C4-2B (cell line): ENCODE measurements around the gene SLC37A2.
"Not testable (repeated sequence)": the region's sequence is repeated elsewhere in the genome, so short reads cannot be mapped to it uniquely, and the experiment has no call there.

Experiments used
- H3K27ac ChIP-seq: fragments of 450-650 bp; 2 replicates; pipeline ENCODE4 v1.5.1; 2017
- CTCF ChIP-seq: fragments of 450-650 bp; conservative IDR thresholded peaks from 2 replicates; pipeline ENCODE4 v1.5.1; 2017; ENCODE audit warnings: mild to moderate bottlenecking
- ZFX ChIP-seq: fragments of 450-650 bp; IDR thresholded peaks from 2 replicates; pipeline ENCODE4 v1.6.1; 2017

The SLC37A2 gene

GRCh38 chr11:125062931-125063428 is at the start of gene SLC37A2:
Gene SLC37A2, plus strand, starts transcription at chr11:125063305. Its CDS starts 63 bp downstream, at chr11:125063368.
- TF ChIP-seq CTCF: peak; percentile 18; the same call in 1 of the 2 replicates
- TF ChIP-seq ZFX: no peak
- H3K27ac ChIP-seq: no peak within 1 kb of the TSS; the same call in 1 of the 2 replicates

DNA sequence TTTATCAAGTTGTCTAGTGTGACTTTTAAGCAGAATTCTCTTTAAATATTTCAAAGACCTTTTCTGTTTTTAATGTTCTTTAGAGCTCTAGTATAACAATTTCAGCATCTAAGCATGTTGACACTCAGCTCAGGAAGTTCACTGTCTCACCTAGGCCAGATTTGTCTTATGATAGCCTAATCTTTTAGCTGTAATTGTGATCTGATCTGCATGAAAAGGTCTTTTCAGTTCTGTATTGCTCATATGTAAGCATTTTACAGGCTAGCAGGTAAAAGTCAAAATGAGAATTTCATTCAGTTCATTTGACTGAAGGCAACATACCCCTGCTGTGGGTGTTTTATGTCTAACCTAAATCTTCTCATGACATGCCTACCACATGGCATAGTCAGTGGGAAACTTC is 46.7 kb upstream of the SLC37A2 start:
- no peak overlapping the region for H3K27ac ChIP-seq
- TF ChIP-seq CTCF (no peak), ZFX (no peak)

DNA sequence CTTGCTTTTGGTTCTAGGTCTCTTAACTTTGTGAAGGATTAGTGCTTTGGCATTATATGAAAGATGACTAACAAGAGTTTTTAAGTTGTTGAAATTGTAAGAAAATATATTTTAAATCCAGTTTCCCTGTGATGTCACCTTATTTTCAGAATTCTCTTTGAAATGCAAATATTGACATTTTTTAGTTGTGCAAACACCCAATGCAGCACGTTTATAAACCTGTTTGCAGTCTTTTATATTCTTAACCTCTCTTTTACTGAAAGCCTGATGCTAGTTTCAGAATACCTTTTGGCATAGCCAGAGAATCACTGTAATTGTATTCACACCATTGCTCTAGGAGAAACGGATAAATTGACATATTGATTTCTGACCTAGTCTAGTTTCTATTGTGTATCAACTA is 42.8 kb upstream of the SLC37A2 start:
- no peak overlapping the region for H3K27ac ChIP-seq
- TF ChIP-seq CTCF (no peak), ZFX (no peak)

DNA sequence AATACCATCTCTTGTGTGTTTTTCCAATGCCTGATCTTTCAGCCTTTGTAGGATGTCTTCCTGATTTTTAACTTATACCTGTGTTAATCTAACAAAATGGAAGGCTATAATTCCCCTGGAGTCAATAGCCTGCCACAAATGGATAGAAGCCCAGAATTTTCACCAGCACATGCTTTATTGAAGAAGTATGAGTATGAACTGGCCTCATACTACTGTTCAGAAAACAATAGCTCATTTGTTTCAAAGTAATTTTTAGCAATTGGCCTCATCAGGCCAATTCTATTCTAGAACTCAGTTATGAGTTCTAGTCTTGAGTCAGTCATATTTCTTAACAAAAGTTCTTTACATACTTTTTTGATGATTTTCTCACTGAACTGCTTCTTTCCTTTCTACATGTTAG is 40.6 kb upstream of the SLC37A2 start:
- TF ChIP-seq CTCF: no peak
- no peak for TF ChIP-seq ZFX

GRCh38 chr11:125025968-125026367 is 37.1 kb upstream of the SLC37A2 start:
- TF ChIP-seq CTCF: no peak
- TF ChIP-seq ZFX: no peak
- no peak overlapping the region for H3K27ac ChIP-seq

More for the DNA sequence above, 40.6 kb upstream of the SLC37A2 start:
- H3K27ac ChIP-seq: no peak overlapping the region

DNA sequence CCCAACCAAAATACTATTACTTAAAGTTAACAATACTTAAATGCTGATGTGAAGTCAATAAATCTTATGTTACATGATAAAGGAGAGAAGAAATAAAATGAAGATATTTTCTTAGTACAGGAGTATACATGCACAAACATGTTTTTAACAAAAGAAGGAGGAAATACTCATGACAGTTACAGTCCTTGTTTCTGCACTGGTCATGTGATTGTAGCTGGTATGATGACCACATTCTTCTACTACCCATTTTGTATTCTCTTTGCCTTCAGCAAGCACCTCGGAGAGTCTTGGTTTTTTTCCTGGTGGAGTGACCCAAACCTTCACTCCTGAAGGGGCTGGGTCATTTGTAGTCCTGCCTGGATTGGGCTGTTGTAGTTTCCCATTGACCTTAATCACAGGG is 33.7 kb upstream of the SLC37A2 start:
- not testable (repeated sequence) for H3K27ac ChIP-seq

- H3K27ac ChIP-seq: no peak overlapping the region
Measured at GRCh38 chr11:125036933-125037332, 26.2 kb upstream of the SLC37A2 start.

More at GRCh38 chr11:125036933-125037332, 26.2 kb upstream of the SLC37A2 start:
- TF ChIP-seq CTCF (no peak), ZFX (no peak)
